Posterior cingulate gyrus (tissue), 11 donors: Measurements from ENCODE around the gene DCUN1D2.
"Not testable (repeated sequence)": the region's sequence is repeated elsewhere in the genome, so short reads cannot be mapped to it uniquely, and the experiment has no call there.

Experiments used
- DNase-seq, 10 donors: peaks; one replicate each; pipeline versions ENCODE4 v3.0.0 to v3.0.0-alpha.2; 2020 to 2021; ENCODE audit warnings: mixed read lengths in 3 of 10
- intact Hi-C: fragments of 100-400 bp; cut with DNase I; formaldehyde crosslinking; loops from one replicate; pipeline ENCODE4 v1.15.1; 2023

DCUN1D2 gene

GRCh38 chr13:113470635-113471163, 19.8 kb downstream of the DCUN1D2 start:
- intact Hi-C loops = loop anchor here (1.0 kb wide), 1 partner anchor 11 kb away; no protein-coding TSS in a partner anchor
- not testable (repeated sequence) for DNase-seq

- intact Hi-C loops = loop anchor here (1.0 kb wide), 1 partner anchor 11 kb away; no protein-coding TSS in a partner anchor
- DNase-seq = no peak
These were observed 20.4 kb downstream of the DCUN1D2 start for GRCh38 chr13:113470073-113470472.

GRCh38 chr13:113469582-113469981, 20.9 kb downstream of the DCUN1D2 start:
- DNase-seq = no peak
- intact Hi-C loops = no loop called here

- no peak for DNase-seq
- intact Hi-C loops = no loop called here
These were observed 21.9 kb downstream of the DCUN1D2 start for GRCh38 chr13:113468472-113469201.

- intact Hi-C loops = no loop called here
- DNase-seq = no peak
These were observed 22.5 kb downstream of the DCUN1D2 start for GRCh38 chr13:113468029-113468428.

- intact Hi-C loops = no loop called here
These were observed 24.1 kb downstream of the DCUN1D2 start for GRCh38 chr13:113466383-113466782.

GRCh38 chr13:113465300-113465699, 25.2 kb downstream of the DCUN1D2 start:
- intact Hi-C loops = no loop called here
- DNase-seq = no peak

More at GRCh38 chr13:113466383-113466782, 24.1 kb downstream of the DCUN1D2 start:
- peak in 1 of 10 donors; percentile 33 for DNase-seq

GRCh38 chr13:113464476-113464875, 26.0 kb downstream of the DCUN1D2 start:
- peak in 1 of 10 donors; percentile 35 for DNase-seq
- intact Hi-C loops = no loop called here

GRCh38 chr13:113461022-113461751, 29.3 kb downstream of the DCUN1D2 start:
- no peak for DNase-seq
- intact Hi-C loops = no loop called here

- peak in 1 of 10 donors; percentile 49 for DNase-seq
- intact Hi-C loops = no loop called here
These were observed 29.9 kb downstream of the DCUN1D2 start for GRCh38 chr13:113460599-113460998.

GRCh38 chr13:113460064-113460555, 30.4 kb downstream of the DCUN1D2 start:
- no peak for DNase-seq
- intact Hi-C loops = no loop called here

GRCh38 chr13:113458253-113459065, 32.1 kb downstream of the DCUN1D2 start:
- intact Hi-C loops = no loop called here
- peak in 1 of 10 donors; percentile 83 for DNase-seq

- intact Hi-C loops = no loop called here
- peak in 1 of 10 donors; percentile 52 for DNase-seq
These were observed 33.0 kb downstream of the DCUN1D2 start for GRCh38 chr13:113457510-113457909.

- intact Hi-C loops = no loop called here
- peak in 1 of 10 donors; percentile 72 for DNase-seq
These were observed 34.3 kb downstream of the DCUN1D2 start for GRCh38 chr13:113456116-113456702.

- intact Hi-C loops = no loop called here
- peak in 1 of 10 donors; percentile 74 for DNase-seq
These were observed 35.1 kb downstream of the DCUN1D2 start for GRCh38 chr13:113455384-113455783.

- DNase-seq = peak in 1 of 10 donors; percentile 49
- intact Hi-C loops = no loop called here
These were observed 35.6 kb downstream of the DCUN1D2 start for GRCh38 chr13:113454936-113455335.

- DNase-seq = peak in 2 of 10 donors; percentile 23 to 84
- intact Hi-C loops = no loop called here
These were observed 37.3 kb downstream of the DCUN1D2 start, which contains the start of gene ADPRHL1 for GRCh38 chr13:113452942-113453901. TSS of gene ADPRHL1 (minus strand) at chr13:113453488. CDS start at chr13:113453437, 51 bp downstream.

- intact Hi-C loops = no loop called here
- no peak for DNase-seq
These were observed 38.0 kb downstream of the DCUN1D2 start for GRCh38 chr13:113452466-113452865.
